Measurements from ENCODE around the gene SLC26A1. TPM values are rescaled to one million over a fixed set of nuclear protein-coding genes. Genes with fewer than 3 reads are reported as not detected.

The SLC26A1 gene
- total and polyA plus RNA-seq, 2 donors (not counting 3 experiments of a cell fraction or from before 2014, with no cell fraction given) = 0.10 TPM; not detected in 1

DNA sequence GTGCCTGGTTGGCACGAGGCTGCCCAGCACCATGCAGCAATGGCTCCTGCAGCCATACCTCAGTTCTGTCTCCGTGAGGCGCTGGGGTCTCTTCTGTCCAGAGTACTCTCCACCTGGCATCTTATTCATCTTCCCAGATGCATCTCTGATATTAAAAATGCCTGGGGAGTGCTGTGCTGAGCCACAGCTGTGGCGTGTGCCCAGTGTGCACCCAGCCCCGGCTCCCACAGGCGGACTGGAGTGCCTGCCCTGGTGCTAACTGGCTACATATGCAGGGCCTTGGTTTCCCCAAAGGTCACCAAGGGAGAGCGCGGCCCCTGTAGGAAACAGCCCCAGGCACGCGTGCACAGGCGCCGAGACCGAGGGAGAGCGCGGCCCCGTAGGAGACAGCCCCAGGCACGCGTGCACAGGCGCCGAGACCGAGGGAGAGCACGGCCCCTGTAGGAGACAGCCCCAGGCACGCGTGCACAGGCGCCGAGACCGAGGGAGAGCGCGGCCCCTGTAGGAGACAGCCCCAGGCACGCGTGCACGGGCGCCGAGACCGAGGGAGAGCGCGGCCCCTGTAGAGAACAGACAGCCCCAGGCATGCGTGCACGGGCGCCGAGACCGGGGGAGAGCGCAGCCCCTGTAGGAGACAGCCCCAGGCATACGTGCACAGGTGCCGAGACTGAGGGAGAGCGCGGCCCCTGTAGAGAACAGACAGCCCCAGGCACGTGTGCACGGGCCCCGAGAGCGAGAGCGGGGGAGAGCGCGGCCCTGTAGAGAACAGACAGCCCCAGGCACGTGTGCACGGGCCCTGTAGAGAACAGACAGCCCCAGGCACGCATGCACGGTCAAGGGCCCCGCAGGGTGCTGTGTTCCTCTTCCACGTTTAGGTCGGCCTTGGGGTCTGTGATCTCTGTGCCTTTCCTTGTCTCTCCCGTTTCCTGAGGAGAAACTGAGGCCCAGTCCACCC, 46.4 kb downstream of the SLC26A1 start:
- TF ChIP-seq EZH2 (IDR thresholded peaks at IDR 0.05; ENCODE audit: borderline replicate concordance, low read depth, low read length, severe bottlenecking) (no peak), GATA2 (IDR thresholded peaks at IDR 0.05; ENCODE audit: insufficient read depth, insufficient read length, low read depth, low read length) (no peak), MYC (IDR thresholded peaks at IDR 0.05; ENCODE audit: low read depth, low read length) (no peak), POLR2AphosphoS5 (IDR thresholded peaks at IDR 0.05; ENCODE audit: insufficient read depth, low read depth, low read length) (no peak), FOS (IDR thresholded peaks at IDR 0.05; ENCODE audit: borderline replicate concordance, insufficient read depth, low read length) (no peak), JUN (IDR thresholded peaks at IDR 0.05; ENCODE audit: borderline replicate concordance, insufficient read depth, insufficient read length, low read depth) (no peak), POLR2A (IDR thresholded peaks at IDR 0.05; ENCODE audit: low read depth, low read length) (no peak)
- TF ChIP-seq, protein P1, sequence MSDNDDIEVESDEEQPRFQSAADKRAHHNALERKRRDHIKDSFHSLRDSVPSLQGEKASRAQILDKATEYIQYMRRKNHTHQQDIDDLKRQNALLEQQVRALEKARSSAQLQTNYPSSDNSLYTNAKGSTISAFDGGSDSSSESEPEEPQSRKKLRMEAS (IDR thresholded peaks at IDR 0.05; ENCODE audit: insufficient read depth, insufficient read length) = no peak
- TF ChIP-seq, protein P2, sequence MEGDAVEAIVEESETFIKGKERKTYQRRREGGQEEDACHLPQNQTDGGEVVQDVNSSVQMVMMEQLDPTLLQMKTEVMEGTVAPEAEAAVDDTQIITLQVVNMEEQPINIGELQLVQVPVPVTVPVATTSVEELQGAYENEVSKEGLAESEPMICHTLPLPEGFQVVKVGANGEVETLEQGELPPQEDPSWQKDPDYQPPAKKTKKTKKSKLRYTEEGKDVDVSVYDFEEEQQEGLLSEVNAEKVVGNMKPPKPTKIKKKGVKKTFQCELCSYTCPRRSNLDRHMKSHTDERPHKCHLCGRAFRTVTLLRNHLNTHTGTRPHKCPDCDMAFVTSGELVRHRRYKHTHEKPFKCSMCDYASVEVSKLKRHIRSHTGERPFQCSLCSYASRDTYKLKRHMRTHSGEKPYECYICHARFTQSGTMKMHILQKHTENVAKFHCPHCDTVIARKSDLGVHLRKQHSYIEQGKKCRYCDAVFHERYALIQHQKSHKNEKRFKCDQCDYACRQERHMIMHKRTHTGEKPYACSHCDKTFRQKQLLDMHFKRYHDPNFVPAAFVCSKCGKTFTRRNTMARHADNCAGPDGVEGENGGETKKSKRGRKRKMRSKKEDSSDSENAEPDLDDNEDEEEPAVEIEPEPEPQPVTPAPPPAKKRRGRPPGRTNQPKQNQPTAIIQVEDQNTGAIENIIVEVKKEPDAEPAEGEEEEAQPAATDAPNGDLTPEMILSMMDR (IDR thresholded peaks at IDR 0.05; ENCODE audit: extremely low read depth in 1 of 2, insufficient read depth in 1 of 2, low read depth in 1 of 2, low read length in 2 of 2) = no peak
- BruUV-seq (replicated peaks) = no TSS peak
- Histone ChIP-seq H4K20me1 (replicated peaks; ENCODE audit: control insufficient read depth, extremely low read depth, insufficient read depth, low read length) (no peaks in the 10 kb centered on the region), H3K9me3 (replicated peaks; ENCODE audit: control insufficient read depth, insufficient read depth, low read length) (no peaks in the 10 kb centered on the region), H3K27ac (ENCODE audit: insufficient read depth, low read depth, low read length) (no peak overlapping the region), H3K4me1 (ENCODE audit: control insufficient read depth, extremely low read depth, insufficient read depth, low read length) (no peaks in the 10 kb centered on the region), H3K4me3 (replicated peaks in 1 of 3; ENCODE audit: insufficient read depth in 1 of 3, low read depth in 1 of 3, low read length in 3 of 3) (no peak overlapping the region), H3K4me2 (ENCODE audit: insufficient read depth, low read length) (no peak overlapping the region), H3K9ac (replicated peaks; ENCODE audit: extremely low read depth, insufficient read depth, low read length) (no peak overlapping the region), H3K27me3 (ENCODE audit: control insufficient read depth in 2 of 2, insufficient read depth in 2 of 2, low read length in 2 of 2) (no peaks in the 10 kb centered on the region), H3K9me1 (replicated peaks; ENCODE audit: control insufficient read depth, extremely low read depth, insufficient read depth, low read length) (no peaks in the 10 kb centered on the region), H3K36me3 (ENCODE audit: control insufficient read depth in 2 of 2, extremely low read depth in 1 of 2, insufficient read depth in 2 of 2, low read length in 2 of 2) (no peaks in the 10 kb centered on the region), H3K79me2 (ENCODE audit: control insufficient read depth, insufficient read depth, low read length) (no peaks in the 10 kb centered on the region), H2AFZ (ENCODE audit: low read depth, low read length) (no peak overlapping the region)
- intact Hi-C loops (cut with micrococcal nuclease) (no loop called here), dilution Hi-C loops (cut with MboI; ENCODE audit: extremely low pct_ligation_motif_present, low sequenced_read_pairs) (no loop called here)
- FAIRE-seq = no peak
- no peak for DNase-seq (ENCODE audit: low read depth, low spot score)
- ChIA-PET POLR2A (no interaction called here), CTCF (no interaction called here)

Data from endothelial cell of umbilical vein (primary cell).